ENCODE results near the gene TENT5C. TPM values are rescaled to one million over a fixed set of nuclear protein-coding genes. Genes with fewer than 3 reads are reported as not detected.
A peak's percentile ranks its signal among the peaks of the same experiment; 100 is the strongest.

TENT5C gene
- total RNA-seq, 4 donors from 2014 or later, result 1.9 to 4.3 (median 2.8) TPM

DNA sequence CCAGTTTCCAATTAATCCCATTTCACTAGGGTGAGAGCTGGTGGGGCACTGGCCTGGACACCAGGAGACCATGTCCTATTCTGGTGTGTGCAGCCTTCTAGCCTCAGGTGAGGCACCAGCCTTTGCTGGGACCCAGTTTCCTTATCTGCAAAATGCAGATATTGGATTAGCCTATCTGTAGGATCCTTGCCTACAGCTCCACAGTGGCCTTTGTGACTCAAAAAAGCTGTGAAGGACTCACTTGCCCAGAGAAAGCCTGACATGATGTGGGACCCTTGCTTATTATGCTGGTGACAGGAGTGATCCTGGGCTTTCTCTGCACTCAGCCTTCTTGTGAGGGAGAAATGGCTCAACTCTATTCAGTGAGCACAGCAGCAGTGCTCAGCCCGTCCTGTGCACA is 32.3 kb downstream of the TENT5C start:
- intact Hi-C loops (cut with DNase I; ENCODE audit: low total_unique reads), result no loop called here
- 0 to 27% methylated on average over 1 of the region's 1 CpG for WGBS, 2 donors
- peak in 1 of 2 donors; percentile 40 for DNase-seq (ENCODE audit: low spot score in 2 of 2)
- H3K4me3 ChIP-seq (ENCODE audit: low read depth, poor library complexity, severe bottlenecking), result no peak overlapping the region
- TF ChIP-seq POLR2A (IDR thresholded peaks at IDR 0.05), result no peak
- TF ChIP-seq, protein P1, sequence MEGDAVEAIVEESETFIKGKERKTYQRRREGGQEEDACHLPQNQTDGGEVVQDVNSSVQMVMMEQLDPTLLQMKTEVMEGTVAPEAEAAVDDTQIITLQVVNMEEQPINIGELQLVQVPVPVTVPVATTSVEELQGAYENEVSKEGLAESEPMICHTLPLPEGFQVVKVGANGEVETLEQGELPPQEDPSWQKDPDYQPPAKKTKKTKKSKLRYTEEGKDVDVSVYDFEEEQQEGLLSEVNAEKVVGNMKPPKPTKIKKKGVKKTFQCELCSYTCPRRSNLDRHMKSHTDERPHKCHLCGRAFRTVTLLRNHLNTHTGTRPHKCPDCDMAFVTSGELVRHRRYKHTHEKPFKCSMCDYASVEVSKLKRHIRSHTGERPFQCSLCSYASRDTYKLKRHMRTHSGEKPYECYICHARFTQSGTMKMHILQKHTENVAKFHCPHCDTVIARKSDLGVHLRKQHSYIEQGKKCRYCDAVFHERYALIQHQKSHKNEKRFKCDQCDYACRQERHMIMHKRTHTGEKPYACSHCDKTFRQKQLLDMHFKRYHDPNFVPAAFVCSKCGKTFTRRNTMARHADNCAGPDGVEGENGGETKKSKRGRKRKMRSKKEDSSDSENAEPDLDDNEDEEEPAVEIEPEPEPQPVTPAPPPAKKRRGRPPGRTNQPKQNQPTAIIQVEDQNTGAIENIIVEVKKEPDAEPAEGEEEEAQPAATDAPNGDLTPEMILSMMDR (IDR thresholded peaks at IDR 0.05), result no peak

DNA sequence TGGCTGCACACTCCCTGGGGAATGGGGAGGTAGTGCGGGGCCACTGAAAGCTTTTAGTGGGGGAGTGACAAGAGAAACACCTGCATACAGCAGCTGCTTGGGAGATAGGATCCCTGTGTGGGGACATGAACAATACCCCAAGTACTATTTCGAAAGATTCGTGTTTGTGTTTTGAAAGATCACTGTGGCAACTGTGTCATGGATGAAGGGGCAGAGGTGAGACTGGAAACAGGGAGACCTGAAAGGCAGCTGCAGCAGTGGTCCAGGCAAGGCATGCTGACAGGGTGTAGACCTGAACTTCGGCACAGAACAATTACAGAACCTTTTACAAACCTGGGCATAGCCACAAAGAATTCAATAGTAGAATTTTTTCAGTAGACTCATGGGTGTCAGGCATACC is 32.9 kb downstream of the TENT5C start:
- peak in 1 of 2 donors; percentile 29 for DNase-seq (ENCODE audit: low spot score in 2 of 2)
- 83 to 85% methylated on average over 4 of the region's 4 CpGs for WGBS, 2 donors
- H3K4me3 ChIP-seq (ENCODE audit: low read depth, poor library complexity, severe bottlenecking), result no peak overlapping the region
- intact Hi-C loops (cut with DNase I; ENCODE audit: low total_unique reads), result no loop called here
- no peak for TF ChIP-seq POLR2A (IDR thresholded peaks at IDR 0.05)
- TF ChIP-seq, protein P1 (IDR thresholded peaks at IDR 0.05), result no peak

DNA sequence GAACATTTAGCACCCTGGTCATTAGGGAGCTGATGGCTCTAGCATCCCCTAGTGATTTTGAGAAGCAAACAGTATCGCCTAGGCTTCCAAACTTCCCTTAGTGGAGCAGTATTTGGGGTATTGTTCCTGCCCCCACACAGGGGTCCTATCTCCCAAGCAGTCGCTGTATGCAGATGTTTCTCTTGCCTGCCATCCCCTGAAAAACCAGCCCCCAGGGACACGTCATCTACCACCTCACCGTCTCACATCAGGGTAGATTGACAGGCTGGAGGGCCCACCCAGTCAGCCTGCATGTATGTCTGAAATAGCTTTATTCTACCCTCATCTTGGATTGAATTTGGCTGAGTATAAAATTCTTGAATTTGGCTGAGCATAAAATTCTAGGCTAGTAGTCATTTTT is 33.9 kb downstream of the TENT5C start:
- no peak overlapping the region for H3K4me3 ChIP-seq (ENCODE audit: low read depth, poor library complexity, severe bottlenecking)
- intact Hi-C loops (cut with DNase I; ENCODE audit: low total_unique reads), result no loop called here
- TF ChIP-seq POLR2A (IDR thresholded peaks at IDR 0.05), result no peak
- TF ChIP-seq, protein P1 (IDR thresholded peaks at IDR 0.05), result no peak
- WGBS, 2 donors, result 89 to 96% methylated on average over 4 of the region's 4 CpGs
- DNase-seq (ENCODE audit: low spot score in 2 of 2), result peak in 1 of 2 donors; percentile 72

DNA sequence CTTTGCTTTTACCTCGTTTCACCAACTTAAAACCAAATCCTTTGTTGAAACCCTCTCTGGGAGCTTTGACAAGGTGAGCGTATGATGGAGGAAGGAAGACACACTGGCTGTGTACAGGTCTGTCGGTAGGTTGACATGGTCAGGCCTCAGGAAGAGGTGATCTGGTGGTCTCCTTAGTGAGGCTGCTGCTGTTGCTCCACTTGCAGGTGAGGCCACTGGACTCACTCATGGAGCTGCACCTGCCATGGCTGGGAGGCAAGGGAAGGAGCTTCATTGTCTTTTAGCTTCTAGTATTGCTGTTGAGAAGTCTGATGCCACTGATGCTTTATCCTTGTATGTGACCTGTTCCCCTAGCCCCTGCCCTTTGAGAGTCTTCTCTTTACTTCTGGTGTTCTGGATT is 35.7 kb downstream of the TENT5C start:
- intact Hi-C loops (cut with DNase I; ENCODE audit: low total_unique reads), result no loop called here
- 92 to 95% methylated on average over 3 of the region's 3 CpGs for whole genome bisulfite sequencing, 2 donors
- DNase-seq (ENCODE audit: low spot score in 2 of 2), result peak in 1 of 2 donors; percentile 67
- TF ChIP-seq, protein P1 (IDR thresholded peaks at IDR 0.05), result no peak
- no peak for TF ChIP-seq POLR2A (IDR thresholded peaks at IDR 0.05)
- H3K4me3 ChIP-seq (ENCODE audit: low read depth, poor library complexity, severe bottlenecking), result no peak overlapping the region

DNA sequence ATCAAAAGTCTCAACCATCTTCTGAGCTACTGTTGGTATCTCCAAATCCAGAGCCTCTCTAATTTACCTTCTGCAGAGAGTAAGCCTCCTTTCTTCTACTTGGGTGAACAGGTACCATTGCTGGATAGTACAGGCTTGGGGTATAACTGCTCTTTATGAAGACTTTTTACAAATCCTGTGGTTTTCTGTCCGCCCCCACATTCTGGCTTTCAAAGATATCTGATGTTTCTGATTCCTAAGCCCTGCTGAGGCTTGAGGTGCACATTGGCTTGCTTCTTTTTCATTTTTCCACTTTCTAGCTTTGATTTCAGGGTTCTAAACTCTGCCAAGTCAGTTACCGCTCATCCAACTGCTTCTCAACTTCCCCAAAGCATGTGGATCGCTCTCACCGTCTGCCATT is 37.1 kb downstream of the TENT5C start:
- 86 to 89% methylated on average over 4 of the region's 4 CpGs for WGBS, 2 donors
- intact Hi-C loops (cut with DNase I; ENCODE audit: low total_unique reads), result no loop called here
- no peak for TF ChIP-seq POLR2A (IDR thresholded peaks at IDR 0.05)
- TF ChIP-seq, protein P1 (IDR thresholded peaks at IDR 0.05), result no peak
- DNase-seq (ENCODE audit: low spot score in 2 of 2), result no peak
- H3K4me3 ChIP-seq (ENCODE audit: low read depth, poor library complexity, severe bottlenecking), result no peak overlapping the region

DNA sequence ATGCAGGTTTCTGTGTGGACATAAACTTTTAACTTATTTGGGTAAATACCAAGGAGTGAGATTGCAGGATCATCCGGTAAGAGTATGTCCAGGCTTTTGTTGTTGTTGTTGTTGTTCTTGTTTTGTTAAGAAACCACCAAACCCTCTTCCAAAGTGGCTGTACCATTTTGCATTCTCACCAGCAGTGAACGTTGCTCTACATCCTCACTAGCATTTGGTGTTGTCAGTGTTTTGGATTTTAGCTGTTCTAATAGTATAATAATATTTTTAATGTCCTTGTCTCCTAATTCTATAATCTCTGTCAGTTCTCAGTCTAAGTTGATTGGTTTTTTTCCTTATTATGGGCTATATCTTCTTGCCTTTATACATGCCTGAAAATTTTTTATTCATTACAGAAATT is 37.8 kb downstream of the TENT5C start:
- 86 to 90% methylated on average over 2 of the region's 2 CpGs for WGBS, 2 donors
- intact Hi-C loops (cut with DNase I; ENCODE audit: low total_unique reads), result no loop called here
- no peak overlapping the region for H3K4me3 ChIP-seq (ENCODE audit: low read depth, poor library complexity, severe bottlenecking)
- no peak for TF ChIP-seq POLR2A (IDR thresholded peaks at IDR 0.05)
- TF ChIP-seq, protein P1 (IDR thresholded peaks at IDR 0.05), result no peak
- no peak for DNase-seq (ENCODE audit: low spot score in 2 of 2)
